Right atrium auricular region (tissue), 2 donors: ENCODE measurements around the gene AGAP1. TPM values are rescaled to one million over a fixed set of nuclear protein-coding genes. Genes with fewer than 3 reads are reported as not detected.
"Not testable (repeated sequence)": the region's sequence is repeated elsewhere in the genome, so short reads cannot be mapped to it uniquely, and the experiment has no call there.

Experiments used
- DNase-seq: peaks from one replicate; pipeline ENCODE4 v3.0.0-alpha.2; 2019; ENCODE audit warnings: low spot score
- H3K27ac ChIP-seq, 2 donors: fragments of 200-600 bp; sonication (generic); 1 replicate in 1 of 2; 2 replicates in 1 of 2; pipeline ENCODE4 v1.5.1; 2016 to 2019
- H3K27me3 ChIP-seq, 2 donors: fragments of 200-600 bp; sonication (generic); one replicate each; pipeline versions ENCODE4 v1.5.1 to v1.6.0; 2017 to 2019
- H3K36me3 ChIP-seq: fragments of 200-600 bp; sonication (generic); one replicate; pipeline ENCODE4 v1.5.1; 2016
- H3K4me1 ChIP-seq, 2 donors: fragments of 200-600 bp; sonication (generic); one replicate each; pipeline versions ENCODE4 v1.5.1 to v1.6.0; 2017 to 2019
- H3K4me3 ChIP-seq, 2 donors: fragments of 200-600 bp; sonication (generic); 1 replicate in 1 of 2; 2 replicates in 1 of 2; pipeline ENCODE4 v1.5.1; 2017 to 2019; ENCODE audit warnings: mild to moderate bottlenecking in 1 of 2, moderate library complexity in 1 of 2
- H3K9me3 ChIP-seq, 2 donors: fragments of 200-600 bp; sonication (generic); one replicate each; pipeline ENCODE4 v1.5.1; 2019
- total RNA-seq, 2 donors: library from RNA; depleted of rRNA; stranded (reverse); fragments of >200 nt; gene quantifications; one replicate each; pipeline ENCODE4 v1.1.0, GENCODE V29; 2016
- TF ChIP-seq, protein P1 (sequence below), 2 donors: fragments of 200-600 bp; sonication (generic); IDR thresholded peaks; one replicate each; pipeline ENCODE4 v1.5.1; 2019; ENCODE audit warnings: antibody characterized with exemption in 2 of 2

The AGAP1 gene
- total RNA-seq, 2 donors from 2014 or later, result 11.6 to 17.2 TPM

DNA sequence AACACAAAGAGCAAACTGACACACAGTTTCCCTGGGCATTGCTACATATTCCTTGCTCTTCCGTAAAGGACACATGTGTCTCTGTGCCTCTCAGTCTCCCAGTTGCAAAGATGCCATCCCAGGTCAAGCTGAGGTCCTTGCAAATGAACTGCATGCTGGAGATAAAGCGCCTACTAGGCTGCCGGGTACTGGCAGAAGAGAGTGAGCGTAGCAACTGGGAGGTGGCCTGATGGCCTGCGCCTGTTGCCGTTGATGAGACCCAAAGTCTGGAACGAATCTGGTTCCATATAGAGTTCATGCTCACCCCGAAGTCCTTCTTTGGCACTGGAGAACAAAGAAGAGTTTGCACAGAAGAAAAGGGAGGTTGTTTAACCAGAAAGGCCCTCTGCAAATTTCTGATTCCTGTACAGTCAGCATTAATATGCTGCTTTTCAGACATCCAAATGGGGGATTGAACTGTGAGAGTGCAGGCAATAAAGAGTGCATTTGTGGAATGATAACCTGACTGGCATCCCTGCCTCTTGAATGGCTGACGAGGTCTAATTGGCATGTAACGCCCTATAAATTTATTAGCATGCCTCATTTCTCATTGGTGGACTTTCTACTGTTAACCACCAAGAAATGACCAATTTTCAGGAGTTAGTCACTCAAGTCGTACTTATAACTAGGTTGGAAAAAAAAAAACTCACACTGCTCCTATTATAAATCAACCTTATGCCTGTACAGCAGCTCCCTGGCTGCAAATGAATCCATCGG is 595.6 kb downstream of the AGAP1 start:
- TF ChIP-seq, protein P1, sequence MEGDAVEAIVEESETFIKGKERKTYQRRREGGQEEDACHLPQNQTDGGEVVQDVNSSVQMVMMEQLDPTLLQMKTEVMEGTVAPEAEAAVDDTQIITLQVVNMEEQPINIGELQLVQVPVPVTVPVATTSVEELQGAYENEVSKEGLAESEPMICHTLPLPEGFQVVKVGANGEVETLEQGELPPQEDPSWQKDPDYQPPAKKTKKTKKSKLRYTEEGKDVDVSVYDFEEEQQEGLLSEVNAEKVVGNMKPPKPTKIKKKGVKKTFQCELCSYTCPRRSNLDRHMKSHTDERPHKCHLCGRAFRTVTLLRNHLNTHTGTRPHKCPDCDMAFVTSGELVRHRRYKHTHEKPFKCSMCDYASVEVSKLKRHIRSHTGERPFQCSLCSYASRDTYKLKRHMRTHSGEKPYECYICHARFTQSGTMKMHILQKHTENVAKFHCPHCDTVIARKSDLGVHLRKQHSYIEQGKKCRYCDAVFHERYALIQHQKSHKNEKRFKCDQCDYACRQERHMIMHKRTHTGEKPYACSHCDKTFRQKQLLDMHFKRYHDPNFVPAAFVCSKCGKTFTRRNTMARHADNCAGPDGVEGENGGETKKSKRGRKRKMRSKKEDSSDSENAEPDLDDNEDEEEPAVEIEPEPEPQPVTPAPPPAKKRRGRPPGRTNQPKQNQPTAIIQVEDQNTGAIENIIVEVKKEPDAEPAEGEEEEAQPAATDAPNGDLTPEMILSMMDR (IDR thresholded peaks at IDR 0.05), result no peak
- no peak overlapping the region for H3K4me3 ChIP-seq
- H3K27ac ChIP-seq, result no peak overlapping the region
- H3K4me1 ChIP-seq, result peaks cover 0 to 15% of the 10 kb centered on the region in 2 donors
- H3K9me3 ChIP-seq, result no peaks in the 10 kb centered on the region
- DNase-seq, result no peak
- H3K36me3 ChIP-seq, result no peaks in the 10 kb centered on the region
- no peaks in the 10 kb centered on the region for H3K27me3 ChIP-seq

DNA sequence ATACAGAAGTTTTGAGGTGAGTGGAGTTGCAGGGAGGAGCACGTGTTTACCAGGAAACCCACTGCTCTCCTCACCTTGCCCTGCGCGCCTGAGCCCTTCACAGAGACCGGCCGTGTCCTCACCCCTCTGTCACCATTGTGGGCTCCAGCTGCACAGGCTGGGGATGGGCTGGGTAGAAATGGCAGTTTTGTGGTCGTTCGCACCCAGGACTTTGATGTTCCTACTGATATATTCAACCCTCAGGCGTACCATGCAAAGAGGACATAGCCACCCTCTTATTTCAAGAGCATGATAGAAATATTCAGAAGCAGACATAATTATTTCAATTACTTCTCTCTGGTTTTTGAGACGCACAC is 596.2 kb downstream of the AGAP1 start:
- H3K4me3 ChIP-seq, result no peak overlapping the region
- no peaks in the 10 kb centered on the region for H3K36me3 ChIP-seq
- H3K9me3 ChIP-seq, result no peaks in the 10 kb centered on the region
- peaks cover 0 to 15% of the 10 kb centered on the region in 2 donors for H3K4me1 ChIP-seq
- no peak overlapping the region for H3K27ac ChIP-seq
- DNase-seq, result no peak
- TF ChIP-seq, protein P1 (IDR thresholded peaks at IDR 0.05), result no peak
- no peaks in the 10 kb centered on the region for H3K27me3 ChIP-seq

DNA sequence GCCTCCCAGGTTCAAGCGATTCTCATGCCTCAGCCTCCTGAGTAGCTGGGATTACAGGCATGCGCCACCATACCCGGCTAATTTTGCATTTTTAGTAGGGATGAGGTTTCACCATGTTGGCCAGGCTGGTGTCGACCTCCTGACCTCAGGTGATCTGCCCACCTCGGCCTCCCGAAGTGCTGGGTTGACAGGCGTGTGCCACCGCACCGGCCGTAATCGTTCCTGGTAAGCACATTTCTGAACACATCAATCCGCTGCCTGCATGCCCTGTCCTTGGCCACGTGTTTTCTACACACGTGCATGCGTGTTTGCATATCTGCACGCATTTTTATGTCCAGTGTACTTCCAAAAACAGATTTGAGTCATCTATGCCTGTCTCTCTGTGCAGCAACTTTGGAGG is 597.0 kb downstream of the AGAP1 start:
- not testable (repeated sequence) for H3K27me3 ChIP-seq, H3K36me3 ChIP-seq, H3K27ac ChIP-seq, H3K9me3 ChIP-seq, H3K4me1 ChIP-seq, DNase-seq, H3K4me3 ChIP-seq

DNA sequence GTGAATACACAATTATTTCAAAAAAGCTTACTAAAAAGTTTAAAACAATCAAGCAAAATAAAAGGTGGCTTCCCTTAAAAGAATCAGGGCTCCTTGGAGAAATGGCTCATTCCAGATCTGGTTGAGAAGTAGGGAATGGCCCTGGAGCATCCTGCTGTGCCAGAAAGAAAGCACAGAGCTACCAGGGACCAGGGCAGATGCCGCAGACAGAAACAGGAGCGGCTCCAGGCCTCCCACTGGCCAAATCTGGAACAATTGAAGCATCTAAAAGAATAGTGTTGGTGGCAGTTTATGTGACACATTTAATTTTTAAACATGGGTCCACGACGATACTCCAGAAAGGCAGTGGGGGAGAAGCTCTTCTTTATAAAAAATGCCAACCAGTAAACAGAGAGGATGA is 598.9 kb downstream of the AGAP1 start:
- TF ChIP-seq, protein P1 (IDR thresholded peaks at IDR 0.05), result no peak
- no peaks in the 10 kb centered on the region for H3K9me3 ChIP-seq
- H3K4me1 ChIP-seq, result no peaks in the 10 kb centered on the region
- no peaks in the 10 kb centered on the region for H3K27me3 ChIP-seq
- no peak overlapping the region for H3K4me3 ChIP-seq
- H3K36me3 ChIP-seq, result no peaks in the 10 kb centered on the region
- no peak overlapping the region for H3K27ac ChIP-seq
- DNase-seq, result no peak

DNA sequence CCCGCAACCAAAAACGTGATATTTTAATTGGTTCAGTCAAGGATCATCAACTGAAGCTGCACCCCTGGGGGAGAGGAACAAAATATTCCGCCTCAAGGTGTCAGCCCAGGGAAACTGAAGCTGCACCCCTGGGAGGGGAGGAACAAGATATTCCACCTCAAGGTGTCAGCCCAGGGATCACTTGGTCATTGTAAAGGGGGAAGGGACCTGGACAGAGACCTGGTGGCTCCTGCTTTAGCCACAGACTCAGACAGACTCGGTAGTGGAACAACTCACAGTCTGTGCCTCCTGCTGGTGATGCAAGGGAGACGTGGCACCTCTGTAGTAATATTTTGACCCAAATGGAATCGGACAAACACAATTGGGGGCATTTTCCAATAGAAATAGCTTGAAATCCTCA is 599.3 kb downstream of the AGAP1 start:
- H3K27me3 ChIP-seq, result no peaks in the 10 kb centered on the region
- TF ChIP-seq, protein P1 (IDR thresholded peaks at IDR 0.05), result no peak
- DNase-seq, result no peak
- no peaks in the 10 kb centered on the region for H3K9me3 ChIP-seq
- H3K36me3 ChIP-seq, result no peaks in the 10 kb centered on the region
- H3K4me1 ChIP-seq, result no peaks in the 10 kb centered on the region
- H3K4me3 ChIP-seq, result no peak overlapping the region
- H3K27ac ChIP-seq, result no peak overlapping the region

DNA sequence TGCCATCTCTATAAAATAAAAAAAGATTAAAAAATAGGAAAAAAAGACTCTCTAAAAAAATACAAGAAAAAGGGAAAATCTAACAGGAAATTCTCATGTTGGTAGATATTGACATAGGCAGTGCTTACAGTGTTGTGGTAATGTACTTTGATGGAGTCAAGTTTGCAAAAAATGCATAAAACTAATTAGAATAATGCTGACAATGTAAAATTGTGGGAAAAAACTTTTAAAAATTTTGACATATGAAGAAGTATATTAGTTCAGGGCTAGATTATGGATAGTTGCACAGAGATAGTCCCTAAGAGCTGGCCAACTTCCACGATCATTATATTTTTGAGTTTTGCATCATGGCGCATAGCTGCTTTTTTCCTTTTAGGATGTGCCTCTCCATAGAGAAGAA is 601.7 kb downstream of the AGAP1 start:
- TF ChIP-seq, protein P1 (IDR thresholded peaks at IDR 0.05), result no peak
- H3K27me3 ChIP-seq, result no peaks in the 10 kb centered on the region
- H3K9me3 ChIP-seq, result no peaks in the 10 kb centered on the region
- H3K36me3 ChIP-seq, result no peaks in the 10 kb centered on the region
- no peaks in the 10 kb centered on the region for H3K4me1 ChIP-seq
- no peak overlapping the region for H3K4me3 ChIP-seq
- DNase-seq, result no peak
- no peak overlapping the region for H3K27ac ChIP-seq
